Stomach (tissue), 9 donors: Measurements from ENCODE around the gene IRF7. TPM values are rescaled to one million over a fixed set of nuclear protein-coding genes. Genes with fewer than 3 reads are reported as not detected.

Source experiments
- DNase-seq, 2 donors: peaks; one replicate each; pipeline versions ENCODE4 v3.0.0 to v3.0.0-alpha.2; 2013 to 2019
- H3K27ac ChIP-seq, 5 donors: fragments of 200-600 bp in 4 of 5; sonication (generic) in 4 of 5; one replicate each; pipeline ENCODE4 v1.5.1; 2013 to 2019; ENCODE audit warnings: mild to moderate bottlenecking in 1 of 5, moderate library complexity in 1 of 5
- H3K27me3 ChIP-seq, 3 donors: fragments of 200-600 bp; sonication (generic); one replicate each; pipeline ENCODE4 v1.5.1; 2017 to 2019; ENCODE audit warnings: mixed run types in 1 of 3
- H3K36me3 ChIP-seq, 4 donors: fragments of 200-600 bp; sonication (generic); 1 replicate in 3 of 4; 2 replicates in 1 of 4; pipeline ENCODE4 v1.5.1; 2016 to 2019
- H3K4me1 ChIP-seq, 4 donors: fragments of 200-600 bp; sonication (generic); one replicate each; pipeline ENCODE4 v1.5.1; 2016 to 2019
- H3K4me3 ChIP-seq, 4 donors: fragments of 200-600 bp; sonication (generic) in 3 of 4; one replicate each; pipeline ENCODE4 v1.5.1; 2016 to 2019; ENCODE audit warnings: mild to moderate bottlenecking in 1 of 4
- H3K9me3 ChIP-seq, 4 donors: fragments of 200-600 bp; sonication (generic); one replicate each; pipeline ENCODE4 v1.5.1; 2016 to 2019
- CTCF ChIP-seq, 7 experiments: fragments of 450-650 bp in 4 of 7; fragments of 200-600 bp in 3 of 7; sonication (generic) in 3 of 7; IDR thresholded peaks; one replicate each; pipeline ENCODE4 v1.5.1; 2016 to 2019; ENCODE audit warnings: antibody characterized with exemption in 7 of 7, control low read depth in 2 of 7, mild to moderate bottlenecking in 1 of 7
- EP300 ChIP-seq: sonication (generic); formaldehyde crosslinking; IDR thresholded peaks from one replicate; pipeline ENCODE4 v1.6.1; 2017; ENCODE audit warnings: antibody characterized with exemption
- POLR2A ChIP-seq, 4 donors: fragments of 450-650 bp; IDR thresholded peaks; one replicate each; pipeline ENCODE4 v1.6.1; 2016; ENCODE audit warnings: antibody characterized with exemption in 4 of 4, control low read depth in 2 of 4, mild to moderate bottlenecking in 1 of 4, moderate library complexity in 1 of 4
- POLR2AphosphoS5 ChIP-seq, 3 donors: sonication (generic); formaldehyde crosslinking; IDR thresholded peaks; one replicate each; pipeline ENCODE4 v1.6.1; 2016; ENCODE audit warnings: antibody characterized with exemption in 3 of 3
- WGBS, 5 donors: extraction: QIAGEN DNeasy Blood & Tissue Kit in 3 of 5; methylation state at CpG; one replicate each; pipeline versions ENCODE4 v1.1.5 to v1.1.7; 2013 to 2018; 5-methylcytosine and 5-hydroxymethylcytosine counted together
- intact Hi-C: fragments of 100-400 bp; cut with DNase I; formaldehyde crosslinking; loops from one replicate; pipeline ENCODE4 v1.15.1; 2023; ENCODE audit warnings: low total_unique reads
- polyA plus RNA-seq, 3 donors: library from polyadenylated mRNA; stranded (reverse); fragments of 200-250 nt; gene quantifications; one replicate each; pipeline ENCODE4 v1.2.3, GENCODE V29; 2013
- total RNA-seq, 5 donors: library from RNA; depleted of rRNA; stranded (reverse); fragments of >200 nt; gene quantifications; one replicate each; pipeline versions ENCODE4 v1.1.0 to v1.2.3, GENCODE V29; 2014 to 2016
- donor health status: healthy with polysubstance abuse.
- donor health status: Bipolar disorder and iron deficiency.
- donor health status: healthy.

Gene IRF7
- total and polyA plus RNA-seq, 8 donors, result 5.7 to 49.1 (median 33.7) TPM

GRCh38 chr11:641806-642370 is 26.1 kb upstream of the IRF7 start:
- Histone ChIP-seq H3K4me1 (peaks cover 8 to 34% (median 23%) of the 10 kb centered on the region in 4 donors), H3K27ac (no peak overlapping the region), H3K36me3 (peaks cover 10 to 47% (median 36%) of the 10 kb centered on the region in 4 donors), H3K9me3 (no peaks in the 10 kb centered on the region), H3K27me3 (peaks cover 0 to 43% (median 34%) of the 10 kb centered on the region in 3 donors), H3K4me3 (no peak overlapping the region)
- TF ChIP-seq POLR2A (IDR thresholded peaks at IDR 0.05), result no peak
- no peak for TF ChIP-seq POLR2AphosphoS5 (IDR thresholded peaks at IDR 0.05)
- no peak for TF ChIP-seq EP300
- no peak for TF ChIP-seq CTCF (IDR thresholded peaks at IDR 0.05)
- WGBS, 5 donors, result 91 to 94% (median 93%) methylated on average over 18 to 19 of the region's 19 CpGs
- no peak for DNase-seq
- intact Hi-C loops, result no loop called here

GRCh38 chr11:640021-640706 is 24.4 kb upstream of the IRF7 start:
- intact Hi-C loops, result no loop called here
- H3K9me3 ChIP-seq, result no peaks in the 10 kb centered on the region
- peaks cover 9 to 41% (median 31%) of the 10 kb centered on the region in 4 donors for H3K4me1 ChIP-seq
- H3K36me3 ChIP-seq, result peaks cover 7 to 42% (median 34%) of the 10 kb centered on the region in 4 donors
- H3K27ac ChIP-seq, result no peak overlapping the region
- no peak for DNase-seq
- H3K27me3 ChIP-seq, result peaks cover 0 to 54% (median 43%) of the 10 kb centered on the region in 3 donors
- TF ChIP-seq EP300 (no peak), POLR2AphosphoS5 (IDR thresholded peaks at IDR 0.05) (no peak), POLR2A (IDR thresholded peaks at IDR 0.05) (no peak), CTCF (IDR thresholded peaks at IDR 0.05) (no peak)
- 49 to 79% (median 56%) methylated on average over 19 to 63 of the region's 69 CpGs for WGBS, 5 donors
- no peak overlapping the region for H3K4me3 ChIP-seq

GRCh38 chr11:639332-639955 is 23.7 kb upstream of the IRF7 start:
- peak in 1 of 2 donors; percentile 64 for DNase-seq
- 6 to 54% (median 19%) methylated on average over 12 to 80 of the region's 80 CpGs for WGBS, 5 donors
- intact Hi-C loops, result no loop called here
- no peak overlapping the region for H3K27ac ChIP-seq
- peaks cover 7 to 40% (median 31%) of the 10 kb centered on the region in 4 donors for H3K36me3 ChIP-seq
- no peak overlapping the region for H3K4me3 ChIP-seq
- H3K27me3 ChIP-seq, result peaks cover 0 to 54% (median 43%) of the 10 kb centered on the region in 3 donors
- TF ChIP-seq CTCF (IDR thresholded peaks at IDR 0.05), result no peak
- no peak for TF ChIP-seq POLR2AphosphoS5 (IDR thresholded peaks at IDR 0.05)
- no peak for TF ChIP-seq POLR2A (IDR thresholded peaks at IDR 0.05)
- TF ChIP-seq EP300, result no peak
- H3K9me3 ChIP-seq, result no peaks in the 10 kb centered on the region
- H3K4me1 ChIP-seq, result peaks cover 9 to 41% (median 31%) of the 10 kb centered on the region in 4 donors

GRCh38 chr11:638631-639331 is 23.0 kb upstream of the IRF7 start:
- TF ChIP-seq POLR2AphosphoS5 (IDR thresholded peaks at IDR 0.05) (no peak), CTCF (IDR thresholded peaks at IDR 0.05) (no peak), POLR2A (IDR thresholded peaks at IDR 0.05) (no peak), EP300 (no peak)
- peaks cover 0 to 54% (median 43%) of the 10 kb centered on the region in 3 donors for H3K27me3 ChIP-seq
- intact Hi-C loops, result no loop called here
- no peak overlapping the region for H3K4me3 ChIP-seq
- no peak overlapping the region for H3K27ac ChIP-seq
- H3K4me1 ChIP-seq, result peaks cover 9 to 41% (median 31%) of the 10 kb centered on the region in 4 donors
- no peaks in the 10 kb centered on the region for H3K9me3 ChIP-seq
- no peak for DNase-seq
- H3K36me3 ChIP-seq, result peaks cover under 1 to 33% (median 24%) of the 10 kb centered on the region in 4 donors
- WGBS, 5 donors, result 63 to 85% (median 73%) methylated on average over 26 to 28 of the region's 28 CpGs
